NB4 (cell line): ENCODE measurements around the gene RAPGEF4.

Experiments used
- POLR2A ChIP-seq: IDR thresholded peaks from 2 replicates; pipeline ENCODE4 v1.6.1; 2011; ENCODE audit warnings: mild to moderate bottlenecking; ENCODE audit not compliant: insufficient read length; ENCODE audit errors: extremely low read depth
- TF ChIP-seq, protein P1 (sequence below): IDR thresholded peaks from one replicate; pipeline ENCODE4 v1.5.1; 2012; ENCODE audit warnings: low read depth, low read length

DNA sequence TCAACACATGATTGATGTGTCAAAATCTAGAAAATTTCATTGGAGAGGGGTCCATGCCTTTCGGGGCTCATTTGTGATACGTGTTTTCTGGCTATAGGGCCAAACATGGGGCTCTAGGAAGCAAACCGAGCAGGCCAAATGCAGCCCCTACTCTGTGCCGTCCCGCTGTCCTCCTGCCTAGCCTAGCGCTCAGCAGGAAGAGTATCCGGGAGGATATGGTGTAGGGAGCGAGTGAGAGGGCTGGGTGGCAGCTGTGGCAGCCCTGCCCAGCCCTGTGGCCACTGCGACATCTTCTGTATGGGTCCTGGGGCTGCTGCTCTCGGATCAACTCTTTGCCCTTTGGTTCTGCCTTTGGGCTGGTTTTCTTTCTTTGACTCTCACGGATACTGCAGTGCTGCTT, 219.9 kb downstream of the RAPGEF4 start:
- TF ChIP-seq, protein P1, sequence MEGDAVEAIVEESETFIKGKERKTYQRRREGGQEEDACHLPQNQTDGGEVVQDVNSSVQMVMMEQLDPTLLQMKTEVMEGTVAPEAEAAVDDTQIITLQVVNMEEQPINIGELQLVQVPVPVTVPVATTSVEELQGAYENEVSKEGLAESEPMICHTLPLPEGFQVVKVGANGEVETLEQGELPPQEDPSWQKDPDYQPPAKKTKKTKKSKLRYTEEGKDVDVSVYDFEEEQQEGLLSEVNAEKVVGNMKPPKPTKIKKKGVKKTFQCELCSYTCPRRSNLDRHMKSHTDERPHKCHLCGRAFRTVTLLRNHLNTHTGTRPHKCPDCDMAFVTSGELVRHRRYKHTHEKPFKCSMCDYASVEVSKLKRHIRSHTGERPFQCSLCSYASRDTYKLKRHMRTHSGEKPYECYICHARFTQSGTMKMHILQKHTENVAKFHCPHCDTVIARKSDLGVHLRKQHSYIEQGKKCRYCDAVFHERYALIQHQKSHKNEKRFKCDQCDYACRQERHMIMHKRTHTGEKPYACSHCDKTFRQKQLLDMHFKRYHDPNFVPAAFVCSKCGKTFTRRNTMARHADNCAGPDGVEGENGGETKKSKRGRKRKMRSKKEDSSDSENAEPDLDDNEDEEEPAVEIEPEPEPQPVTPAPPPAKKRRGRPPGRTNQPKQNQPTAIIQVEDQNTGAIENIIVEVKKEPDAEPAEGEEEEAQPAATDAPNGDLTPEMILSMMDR, result no peak
- TF ChIP-seq POLR2A, result no peak
